Osteoblast (primary cell): ENCODE measurements around the gene SNX10. TPM values are rescaled to one million over a fixed set of nuclear protein-coding genes. Genes with fewer than 3 reads are reported as not detected.
A peak's percentile ranks its signal among the peaks of the same experiment; 100 is the strongest.

ENCODE experiments used
- DNase-seq: peaks from one replicate; pipeline ENCODE4 v3.0.0; 2011; ENCODE audit warnings: low spot score, mixed read lengths; ENCODE audit not compliant: insufficient read length; ENCODE audit errors: missing footprints
- H2AFZ ChIP-seq: 2 replicates; pipeline ENCODE4 v1.6.0; 2011; ENCODE audit warnings: mild to moderate bottlenecking, low read length
- H3K27ac ChIP-seq: 2 replicates; pipeline ENCODE4 v1.5.1; 2011; ENCODE audit warnings: mild to moderate bottlenecking, low read depth, low read length, moderate library complexity
- H3K27me3 ChIP-seq: 2 replicates; pipeline ENCODE4 v1.6.0; 2012; ENCODE audit warnings: mild to moderate bottlenecking, control low read depth, inconsistent platforms, low read length, moderate library complexity; ENCODE audit not compliant: insufficient read depth
- H3K36me3 ChIP-seq: 2 replicates; pipeline ENCODE4 v1.5.1; 2011; ENCODE audit warnings: mild to moderate bottlenecking, low read length, control low read depth, moderate library complexity; ENCODE audit not compliant: insufficient read depth
- H3K4me1 ChIP-seq: 2 replicates; pipeline ENCODE4 v1.5.1; 2011; ENCODE audit warnings: mild to moderate bottlenecking, low read length, control low read depth, moderate library complexity; ENCODE audit not compliant: insufficient read depth
- H3K4me2 ChIP-seq: 2 replicates; pipeline ENCODE4 v1.6.0; 2011; ENCODE audit warnings: mild to moderate bottlenecking, low read length; ENCODE audit not compliant: insufficient read depth
- H3K4me3 ChIP-seq: fragments of 200-600 bp; sonication (generic); 3 replicates; pipeline ENCODE4 v1.5.1; 2012; ENCODE audit warnings: mild to moderate bottlenecking, low read length, inconsistent platforms; ENCODE audit not compliant: insufficient read depth
- H3K79me2 ChIP-seq: 2 replicates; pipeline ENCODE4 v1.6.0; 2012; ENCODE audit warnings: mild to moderate bottlenecking, low read length, control low read depth, inconsistent platforms; ENCODE audit not compliant: insufficient read depth
- H3K9me3 ChIP-seq: 2 replicates; pipeline ENCODE4 v1.5.1; 2011; ENCODE audit warnings: low read depth, low read length, control low read depth
- H4K20me1 ChIP-seq: 2 replicates; pipeline ENCODE4 v1.6.0; 2012; ENCODE audit warnings: mild to moderate bottlenecking, low read length, control low read depth; ENCODE audit not compliant: insufficient read depth
- CTCF ChIP-seq: IDR thresholded peaks from 2 replicates; pipeline ENCODE4 v1.5.1; 2011; ENCODE audit warnings: mild to moderate bottlenecking, low read depth, low read length, moderate library complexity; ENCODE audit errors: extremely low read depth
- total RNA-seq: library from RNA; depleted of rRNA; stranded (reverse); fragments of >200 nt; gene quantifications from 2 replicates; pipeline ENCODE4 v1.2.3, GENCODE V29; 2012

SNX10 gene
- total RNA-seq, 1 donor: 0.72 TPM

- H3K36me3 ChIP-seq: no peaks in the 10 kb centered on the region
- no peak for DNase-seq
- H3K27me3 ChIP-seq: peaks cover 4% of the 10 kb centered on the region
- no peak overlapping the region for H3K4me3 ChIP-seq
- no peak overlapping the region for H3K4me2 ChIP-seq
- H3K4me1 ChIP-seq: peaks cover under 1% of the 10 kb centered on the region
- no peak overlapping the region for H2AFZ ChIP-seq
- no peaks in the 10 kb centered on the region for H3K9me3 ChIP-seq
- no peak overlapping the region for H3K27ac ChIP-seq
- no peaks in the 10 kb centered on the region for H4K20me1 ChIP-seq
- no peaks in the 10 kb centered on the region for H3K79me2 ChIP-seq
- no peak for TF ChIP-seq CTCF
These were observed 102.2 kb downstream of the SNX10 start for GRCh38 chr7:26393818-26394217.

GRCh38 chr7:26397332-26397731, 105.7 kb downstream of the SNX10 start:
- H2AFZ ChIP-seq: no peak overlapping the region
- no peak overlapping the region for H3K4me2 ChIP-seq
- no peak overlapping the region for H3K4me3 ChIP-seq
- DNase-seq: no peak
- H3K27me3 ChIP-seq: no peaks in the 10 kb centered on the region
- H3K9me3 ChIP-seq: no peaks in the 10 kb centered on the region
- H3K79me2 ChIP-seq: no peaks in the 10 kb centered on the region
- TF ChIP-seq CTCF: no peak
- H3K36me3 ChIP-seq: no peaks in the 10 kb centered on the region
- H3K4me1 ChIP-seq: peaks cover 4% of the 10 kb centered on the region
- no peaks in the 10 kb centered on the region for H4K20me1 ChIP-seq
- no peak overlapping the region for H3K27ac ChIP-seq

DNA sequence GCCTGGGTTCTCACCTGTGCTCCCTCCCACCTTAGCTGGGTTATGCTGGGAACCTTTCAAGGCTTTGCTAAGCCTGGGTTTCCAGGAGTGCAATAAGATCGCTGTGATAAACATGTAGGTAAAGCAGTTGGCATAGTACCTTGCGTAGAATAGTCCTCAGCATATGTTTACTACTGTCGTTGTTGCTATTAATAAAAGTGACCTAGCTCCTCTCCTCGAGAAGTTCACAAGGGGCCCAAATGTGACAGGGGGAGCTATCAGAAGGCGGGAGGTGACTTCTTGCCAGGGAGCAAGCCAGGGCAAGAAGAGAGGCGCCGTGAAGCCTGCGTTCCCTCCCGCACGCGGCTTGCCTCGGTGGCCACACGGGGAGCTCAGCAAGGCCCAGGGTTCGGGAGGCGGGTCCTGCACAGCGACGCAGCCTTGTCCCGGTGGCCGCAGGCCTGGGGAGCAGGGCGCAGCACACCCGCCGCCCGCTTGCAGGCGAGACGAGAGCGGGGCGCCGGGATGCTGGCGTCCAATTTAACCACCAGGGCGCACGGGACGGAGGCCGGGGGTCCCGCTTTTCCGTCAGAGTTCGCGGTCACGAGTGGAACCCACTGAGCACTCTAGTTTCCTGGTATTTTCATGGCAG, 106.2 kb downstream of the SNX10 start:
- peak; percentile 87 for DNase-seq
- TF ChIP-seq CTCF: no peak
- Histone ChIP-seq H3K36me3 (no peaks in the 10 kb centered on the region), H3K4me2 (peak overlapping the region; percentile 88), H4K20me1 (no peaks in the 10 kb centered on the region), H3K4me3 (peak overlapping the region; percentile 79), H2AFZ (peak overlapping the region; percentile 95), H3K27me3 (no peaks in the 10 kb centered on the region), H3K4me1 (peaks cover 4% of the 10 kb centered on the region), H3K27ac (no peak overlapping the region), H3K79me2 (no peaks in the 10 kb centered on the region), H3K9me3 (no peaks in the 10 kb centered on the region)

DNA sequence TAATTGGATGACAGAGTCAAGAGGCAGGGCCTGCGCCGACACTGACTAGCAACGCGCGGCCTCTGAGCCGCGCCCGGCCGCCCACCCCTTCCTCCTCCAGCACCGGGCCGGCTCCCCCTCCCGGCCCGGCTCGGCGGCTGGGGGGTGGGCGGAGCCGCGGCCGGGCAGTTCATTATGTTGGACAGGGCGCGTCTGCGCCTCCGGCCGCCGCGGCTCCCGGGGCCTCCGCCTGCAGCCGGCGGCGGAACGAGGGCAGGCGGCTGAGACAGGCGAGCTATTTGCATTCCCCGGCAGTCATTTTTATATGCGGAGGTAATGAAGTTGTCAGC, 106.7 kb downstream of the SNX10 start:
- peak overlapping the region; percentile 95 for H2AFZ ChIP-seq
- TF ChIP-seq CTCF: no peak
- peaks cover 4% of the 10 kb centered on the region for H3K4me1 ChIP-seq
- H3K79me2 ChIP-seq: no peaks in the 10 kb centered on the region
- no peak overlapping the region for H3K27ac ChIP-seq
- no peaks in the 10 kb centered on the region for H4K20me1 ChIP-seq
- peak overlapping the region; percentile 79 for H3K4me3 ChIP-seq
- H3K9me3 ChIP-seq: no peaks in the 10 kb centered on the region
- H3K4me2 ChIP-seq: peak overlapping the region; percentile 88
- H3K27me3 ChIP-seq: no peaks in the 10 kb centered on the region
- no peaks in the 10 kb centered on the region for H3K36me3 ChIP-seq
- DNase-seq: peak; percentile 95
